ENCODE results near the gene CANT1. TPM values are rescaled to one million over a fixed set of nuclear protein-coding genes. Genes with fewer than 3 reads are reported as not detected.

Gene CANT1
- total and polyA plus RNA-seq, 5 experiments from 2014 or later = 6.1 to 34.6 (median 9.4) TPM

DNA sequence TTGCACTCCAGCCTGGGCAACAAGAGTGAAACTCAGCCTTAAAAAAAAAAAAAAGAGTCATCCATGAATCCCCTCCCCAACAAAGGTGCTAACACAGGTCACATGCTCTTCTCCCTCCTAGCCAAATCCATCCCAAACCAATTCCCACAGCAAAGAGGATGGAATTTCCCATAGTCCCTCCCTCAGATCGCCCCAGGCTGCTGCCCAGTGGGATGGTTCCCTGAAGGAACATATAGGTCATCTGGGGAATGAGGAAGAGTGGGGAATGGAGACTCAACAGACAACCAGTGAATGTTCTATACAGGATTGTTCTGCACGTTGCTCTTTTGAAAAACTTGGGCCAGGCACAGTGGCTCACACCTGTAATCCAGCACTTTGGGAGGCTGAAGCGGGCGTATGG is 48.0 kb downstream of the CANT1 start:
- peak overlapping the region in 1 of 10 donors; percentile 62 for H3K27ac Mint-ChIP-seq
- no peaks in the 10 kb centered on the region for H3K36me3 Mint-ChIP-seq
- DNase-seq (no peak), ATAC-seq (no peak)
- no peak overlapping the region for H3K4me3 Mint-ChIP-seq
- peaks cover 0 to 3% (median 0%) of the 10 kb centered on the region in 5 donors for H3K27me3 Mint-ChIP-seq
- POLR2A ChIA-PET = no interaction called here
- H3K4me1 Mint-ChIP-seq = peaks cover 0 to 6% (median 0%) of the 10 kb centered on the region in 4 donors
- no peaks in the 10 kb centered on the region for H3K9me3 Mint-ChIP-seq

- no peak for ATAC-seq
- POLR2A ChIA-PET = no interaction called here
Observed at GRCh38 chr17:78960928-78961327, 48.6 kb downstream of the CANT1 start.

DNA sequence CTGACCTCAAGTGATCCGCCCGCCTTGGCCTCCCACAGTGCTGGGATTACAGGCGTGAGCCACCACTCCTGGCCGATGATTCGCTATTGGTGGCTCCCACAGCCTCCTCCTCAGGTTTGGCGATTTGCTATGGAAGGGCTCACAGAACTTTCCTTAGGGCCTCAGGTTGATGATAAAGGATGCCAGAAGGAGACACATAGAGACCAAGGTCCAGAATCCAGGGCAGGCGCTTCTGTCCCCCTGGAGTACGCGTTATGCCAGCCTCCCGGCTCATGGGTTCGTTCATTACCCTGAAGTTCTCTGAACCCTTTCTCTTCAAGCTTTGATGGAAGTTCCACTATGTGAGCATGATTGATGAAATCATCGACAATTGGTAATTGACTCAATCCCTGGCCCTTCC is 49.8 kb downstream of the CANT1 start:
- ATAC-seq = no peak
- Mint-ChIP-seq H3K4me3 (no peak overlapping the region), H3K36me3 (no peaks in the 10 kb centered on the region), H3K27ac (no peak overlapping the region), H3K27me3 (peaks cover 0 to 3% (median 0%) of the 10 kb centered on the region in 5 donors), H3K4me1 (no peaks in the 10 kb centered on the region), H3K9me3 (no peaks in the 10 kb centered on the region)
- POLR2A ChIA-PET = no interaction called here
- no peak for DNase-seq

More at GRCh38 chr17:78960928-78961327, 48.6 kb downstream of the CANT1 start:
- peak overlapping the region in 1 of 10 donors; percentile 51 for H3K27ac Mint-ChIP-seq
- H3K9me3 Mint-ChIP-seq = no peaks in the 10 kb centered on the region
- H3K4me3 Mint-ChIP-seq = no peak overlapping the region
- DNase-seq = no peak
- no peaks in the 10 kb centered on the region for H3K36me3 Mint-ChIP-seq
- H3K4me1 Mint-ChIP-seq = peaks cover 0 to 3% (median 0%) of the 10 kb centered on the region in 4 donors
- peaks cover 0 to 3% (median 0%) of the 10 kb centered on the region in 5 donors for H3K27me3 Mint-ChIP-seq

GRCh38 chr17:78958641-78959127 is 50.9 kb downstream of the CANT1 start:
- H3K27ac Mint-ChIP-seq = no peak overlapping the region
- DNase-seq (no peak), ATAC-seq (no peak)
- H3K36me3 Mint-ChIP-seq = no peaks in the 10 kb centered on the region
- no peaks in the 10 kb centered on the region for H3K4me1 Mint-ChIP-seq
- POLR2A ChIA-PET = no interaction called here
- no peak overlapping the region for H3K4me3 Mint-ChIP-seq
- no peaks in the 10 kb centered on the region for H3K9me3 Mint-ChIP-seq
- H3K27me3 Mint-ChIP-seq = peaks cover 0 to 3% (median 0%) of the 10 kb centered on the region in 5 donors

GRCh38 chr17:78957128-78957527 is 52.4 kb downstream of the CANT1 start:
- Mint-ChIP-seq H3K27ac (no peak overlapping the region), H3K27me3 (peaks cover 0 to 3% (median 0%) of the 10 kb centered on the region in 5 donors), H3K4me3 (no peak overlapping the region), H3K36me3 (no peaks in the 10 kb centered on the region), H3K4me1 (no peaks in the 10 kb centered on the region), H3K9me3 (peaks cover 0 to 1% (median 0%) of the 10 kb centered on the region in 9 donors)
- POLR2A ChIA-PET = no interaction called here
- DNase-seq (no peak), ATAC-seq (no peak)

GRCh38 chr17:78956254-78956653 is 53.3 kb downstream of the CANT1 start:
- Mint-ChIP-seq H3K4me3 (no peak overlapping the region), H3K9me3 (peaks cover 0 to 4% (median under 1%) of the 10 kb centered on the region in 9 donors), H3K4me1 (no peaks in the 10 kb centered on the region), H3K27ac (peak overlapping the region in 2 of 10 donors; percentile 53 to 84), H3K27me3 (peaks cover 0 to 3% (median 0%) of the 10 kb centered on the region in 5 donors), H3K36me3 (peaks cover 0 to 2% (median 2%) of the 10 kb centered on the region in 3 donors)
- POLR2A ChIA-PET = no interaction called here
- no peak for DNase-seq
- ATAC-seq = no peak

- Mint-ChIP-seq H3K27me3 (peaks cover 0 to 3% (median 0%) of the 10 kb centered on the region in 5 donors), H3K9me3 (peaks cover 0 to 19% (median 11%) of the 10 kb centered on the region in 9 donors), H3K27ac (no peak overlapping the region), H3K4me1 (no peaks in the 10 kb centered on the region), H3K4me3 (no peak overlapping the region), H3K36me3 (peaks cover 0 to 17% (median 13%) of the 10 kb centered on the region in 3 donors)
- DNase-seq (no peak), ATAC-seq (no peak)
- POLR2A ChIA-PET = no interaction called here
Observed at GRCh38 chr17:78954684-78955083, 54.9 kb downstream of the CANT1 start.

GRCh38 chr17:78953356-78954350 is 55.9 kb downstream of the CANT1 start:
- POLR2A ChIA-PET = no interaction called here
- H3K4me3 Mint-ChIP-seq = no peak overlapping the region

GRCh38 chr17:78952706-78953105 is 56.9 kb downstream of the CANT1 start:
- Mint-ChIP-seq H3K36me3 (peaks cover 0 to 17% (median 13%) of the 10 kb centered on the region in 3 donors), H3K9me3 (peaks cover 0 to 23% (median 12%) of the 10 kb centered on the region in 9 donors), H3K4me1 (no peaks in the 10 kb centered on the region), H3K27me3 (no peaks in the 10 kb centered on the region), H3K4me3 (no peak overlapping the region), H3K27ac (no peak overlapping the region)
- POLR2A ChIA-PET = no interaction called here
- DNase-seq (no peak), ATAC-seq (no peak)

More at GRCh38 chr17:78953356-78954350, 55.9 kb downstream of the CANT1 start:
- no peaks in the 10 kb centered on the region for H3K4me1 Mint-ChIP-seq
- peaks cover 0 to 23% (median 12%) of the 10 kb centered on the region in 9 donors for H3K9me3 Mint-ChIP-seq
- peaks cover 0 to 17% (median 13%) of the 10 kb centered on the region in 3 donors for H3K36me3 Mint-ChIP-seq
- H3K27me3 Mint-ChIP-seq = no peaks in the 10 kb centered on the region
- no peak for ATAC-seq
- DNase-seq = no peak
- H3K27ac Mint-ChIP-seq = no peak overlapping the region

- Mint-ChIP-seq H3K36me3 (peaks cover 0 to 17% (median 13%) of the 10 kb centered on the region in 3 donors), H3K9me3 (peaks cover 0 to 23% (median 12%) of the 10 kb centered on the region in 9 donors), H3K27ac (no peak overlapping the region), H3K4me3 (no peak overlapping the region), H3K4me1 (no peaks in the 10 kb centered on the region), H3K27me3 (no peaks in the 10 kb centered on the region)
- POLR2A ChIA-PET = interaction anchor here (0.5 kb wide), 1 partner anchor 16 kb away, joined by 3 read pairs; no protein-coding TSS in a partner anchor
- DNase-seq = no peak
- no peak for ATAC-seq
Observed at GRCh38 chr17:78951967-78952551, 57.5 kb downstream of the CANT1 start.

GRCh38 chr17:78950870-78951269 is 58.7 kb downstream of the CANT1 start:
- no peak overlapping the region for H3K4me3 Mint-ChIP-seq
- POLR2A ChIA-PET = interaction anchor here (1.1 kb wide), 1 partner anchor 29 kb away, joined by 3 read pairs; the partner anchor contains the start of gene LGALS3BP
- ATAC-seq = no peak

GRCh38 chr17:78947235-78948149 is 62.1 kb downstream of the CANT1 start:
- peaks cover 0 to 17% (median 13%) of the 10 kb centered on the region in 3 donors for H3K36me3 Mint-ChIP-seq
- H3K27me3 Mint-ChIP-seq = peaks cover 0 to 4% (median 2%) of the 10 kb centered on the region in 5 donors
- ATAC-seq (no peak), DNase-seq (no peak)
- H3K4me3 Mint-ChIP-seq = no peak overlapping the region
- POLR2A ChIA-PET = no interaction called here
- peaks cover 0 to 23% (median 12%) of the 10 kb centered on the region in 9 donors for H3K9me3 Mint-ChIP-seq
- H3K27ac Mint-ChIP-seq = peak overlapping the region in 2 of 10 donors; percentile 13 to 33
- peaks cover 0 to 3% (median 0%) of the 10 kb centered on the region in 4 donors for H3K4me1 Mint-ChIP-seq

More at GRCh38 chr17:78950870-78951269, 58.7 kb downstream of the CANT1 start:
- Mint-ChIP-seq H3K9me3 (peaks cover 0 to 23% (median 12%) of the 10 kb centered on the region in 9 donors), H3K36me3 (peaks cover 0 to 17% (median 13%) of the 10 kb centered on the region in 3 donors), H3K4me1 (peaks cover 0 to 3% (median 0%) of the 10 kb centered on the region in 4 donors), H3K27me3 (peaks cover 0 to 3% (median 0%) of the 10 kb centered on the region in 5 donors), H3K27ac (no peak overlapping the region)
- no peak for DNase-seq

Data from naive thymus-derived CD8-positive, alpha-beta T cell (primary cell).